Loucy (cell line): ENCODE results near the gene SMARCB1.

Experiments used
- H2AFZ ChIP-seq: fragments of 200-600 bp; sonication (generic); 2 replicates; pipeline ENCODE4 v1.6.0; 2016; ENCODE audit warnings: antibody characterized with exemption, mild to moderate bottlenecking, low read length, moderate library complexity
- H3F3A ChIP-seq: fragments of 200-600 bp; 2 replicates; pipeline ENCODE4 v1.6.0; 2016; ENCODE audit warnings: antibody characterized with exemption, low read depth, mild to moderate bottlenecking
- H3K27me3 ChIP-seq: fragments of 200-600 bp; sonication (generic); 2 replicates; pipeline ENCODE4 v1.6.1; 2014; ENCODE audit warnings: low read length, mild to moderate bottlenecking; ENCODE audit not compliant: insufficient read depth, poor library complexity, severe bottlenecking
- H3K36me3 ChIP-seq: fragments of 200-600 bp; sonication (generic); 2 replicates; pipeline ENCODE4 v1.6.1; 2016; ENCODE audit warnings: low read length; ENCODE audit not compliant: insufficient read depth
- H3K4me1 ChIP-seq: fragments of 200-600 bp; sonication (generic); 2 replicates; pipeline ENCODE4 v1.5.1; 2014; ENCODE audit warnings: low read length, mild to moderate bottlenecking; ENCODE audit not compliant: insufficient read depth, poor library complexity, severe bottlenecking
- H3K4me2 ChIP-seq: fragments of 200-600 bp; sonication (generic); 2 replicates; pipeline ENCODE4 v1.6.0; 2014; ENCODE audit warnings: antibody characterized with exemption, low read length, low read depth, mild to moderate bottlenecking; ENCODE audit not compliant: poor library complexity, severe bottlenecking
- H3K4me3 ChIP-seq: fragments of 200-600 bp; sonication (generic); 2 replicates; pipeline ENCODE4 v1.5.1; 2014; ENCODE audit warnings: low read length, mild to moderate bottlenecking, mixed read lengths; ENCODE audit not compliant: poor library complexity, severe bottlenecking
- H3K79me2 ChIP-seq: fragments of 200-600 bp; sonication (generic); 2 replicates; pipeline ENCODE4 v1.6.1; 2014; ENCODE audit warnings: low read length; ENCODE audit not compliant: insufficient read depth
- H3K9ac ChIP-seq: fragments of 200-600 bp; sonication (generic); 2 replicates; pipeline ENCODE4 v1.6.0; 2014; ENCODE audit warnings: mild to moderate bottlenecking, low read depth, low read length, moderate library complexity; ENCODE audit not compliant: poor library complexity, severe bottlenecking
- H3K9me2 ChIP-seq: fragments of 200-600 bp; sonication (generic); replicated peaks from 2 replicates; pipeline ENCODE4 v1.6.1; 2016; ENCODE audit warnings: low read depth, low read length, mixed read lengths
- H3K9me3 ChIP-seq: fragments of 200-600 bp; sonication (generic); 2 replicates; pipeline ENCODE4 v1.6.1; 2014; ENCODE audit warnings: mild to moderate bottlenecking, antibody characterized with exemption, low read length, low read depth; ENCODE audit not compliant: insufficient read depth
- H4K20me1 ChIP-seq: fragments of 200-600 bp; sonication (generic); 2 replicates; pipeline ENCODE4 v1.6.0; 2014; ENCODE audit warnings: antibody characterized with exemption, low read length, mild to moderate bottlenecking; ENCODE audit not compliant: insufficient read depth, poor library complexity, severe bottlenecking
- CTCF ChIP-seq: fragments of 200-600 bp; sonication (generic); conservative IDR thresholded peaks from 2 replicates; pipeline ENCODE4 v1.5.1; 2014; ENCODE audit warnings: mild to moderate bottlenecking, antibody characterized with exemption, low read length
- EZH2phosphoT487 ChIP-seq: fragments of 200-600 bp; IDR thresholded peaks from 2 replicates; pipeline ENCODE4 v1.6.1; 2018; ENCODE audit warnings: antibody characterized with exemption, mild to moderate bottlenecking, moderate library complexity, borderline replicate concordance

The SMARCB1 gene

GRCh38 chr22:23836281-23836680 is 49.5 kb downstream of the SMARCB1 start:
- Histone ChIP-seq H3K9me2 (no peaks in the 10 kb centered on the region), H3K9me3 (no peaks in the 10 kb centered on the region), H3K4me1 (peaks cover 11% of the 10 kb centered on the region), H3K4me2 (no peak overlapping the region), H3K27me3 (no peaks in the 10 kb centered on the region), H3K36me3 (peaks cover 54% of the 10 kb centered on the region; the same call in 1 of the 2 replicates), H3F3A (no peaks in the 10 kb centered on the region), H3K9ac (no peak overlapping the region), H4K20me1 (peaks cover 5% of the 10 kb centered on the region), H3K79me2 (peaks cover 18% of the 10 kb centered on the region; the same call in 1 of the 2 replicates), H2AFZ (no peak overlapping the region), H3K4me3 (no peak overlapping the region)
- TF ChIP-seq CTCF (no peak), EZH2phosphoT487 (no peak)

GRCh38 chr22:23836692-23837495 is 50.1 kb downstream of the SMARCB1 start:
- Histone ChIP-seq H3F3A (no peaks in the 10 kb centered on the region), H3K27me3 (no peaks in the 10 kb centered on the region), H3K79me2 (peaks cover 13% of the 10 kb centered on the region; the same call in 1 of the 2 replicates), H2AFZ (no peak overlapping the region), H3K9me2 (no peaks in the 10 kb centered on the region), H4K20me1 (no peaks in the 10 kb centered on the region), H3K9ac (peak overlapping the region; percentile 62), H3K36me3 (peaks cover 47% of the 10 kb centered on the region; the same call in 1 of the 2 replicates), H3K4me1 (peaks cover 11% of the 10 kb centered on the region), H3K4me2 (peak overlapping the region; percentile 75), H3K4me3 (peak overlapping the region; percentile 80), H3K9me3 (no peaks in the 10 kb centered on the region)
- no peak for TF ChIP-seq EZH2phosphoT487
- TF ChIP-seq CTCF = no peak

- Histone ChIP-seq H3K36me3 (peaks cover 47% of the 10 kb centered on the region; the same call in 1 of the 2 replicates), H3K4me2 (peak overlapping the region; percentile 75), H3F3A (no peaks in the 10 kb centered on the region)
These were observed 50.7 kb downstream of the SMARCB1 start for GRCh38 chr22:23837496-23837859.

More at GRCh38 chr22:23837496-23837859, 50.7 kb downstream of the SMARCB1 start:
- H3K9me3 ChIP-seq = no peaks in the 10 kb centered on the region
- peak overlapping the region; percentile 80 for H3K4me3 ChIP-seq
- H4K20me1 ChIP-seq = no peaks in the 10 kb centered on the region
- H3K9ac ChIP-seq = peak overlapping the region; percentile 62
- H3K4me1 ChIP-seq = peaks cover 11% of the 10 kb centered on the region
- H3K27me3 ChIP-seq = no peaks in the 10 kb centered on the region
- peaks cover 13% of the 10 kb centered on the region; the same call in 1 of the 2 replicates for H3K79me2 ChIP-seq
- H2AFZ ChIP-seq = no peak overlapping the region
- TF ChIP-seq EZH2phosphoT487 (no peak), CTCF (no peak)
- no peaks in the 10 kb centered on the region for H3K9me2 ChIP-seq
